ENCODE measurements around the gene FHIT.

Gene FHIT

GRCh38 chr3:60431599-60431958 lies 819.7 kb downstream of the FHIT start:
- TF ChIP-seq FOXP2 (optimal IDR thresholded peaks at IDR 0.05; ENCODE audit: borderline replicate concordance, extremely low read depth, extremely low read length, insufficient read depth) (no peak), TAF1 (IDR thresholded peaks at IDR 0.05; ENCODE audit: borderline replicate concordance, insufficient read depth, low read length) (no peak), REST (IDR thresholded peaks at IDR 0.05; ENCODE audit: insufficient read depth in 1 of 2, low read depth in 2 of 2, low read length in 2 of 2) (no peak)

GRCh38 chr3:60430205-60430604 lies 821.0 kb downstream of the FHIT start:
- no peak for TF ChIP-seq REST (IDR thresholded peaks at IDR 0.05; ENCODE audit: insufficient read depth in 1 of 2, low read depth in 2 of 2, low read length in 2 of 2)
- no peak for TF ChIP-seq FOXP2 (optimal IDR thresholded peaks at IDR 0.05; ENCODE audit: borderline replicate concordance, extremely low read depth, extremely low read length, insufficient read depth)
- TF ChIP-seq TAF1 (IDR thresholded peaks at IDR 0.05; ENCODE audit: borderline replicate concordance, insufficient read depth, low read length) = no peak
- no peak for TF ChIP-seq POLR2AphosphoS5 (IDR thresholded peaks at IDR 0.05; ENCODE audit: low read depth, low read length)
- TF ChIP-seq SIN3A (IDR thresholded peaks at IDR 0.05; ENCODE audit: borderline replicate concordance, insufficient read depth, low read length) = no peak

GRCh38 chr3:60427109-60427508 lies 824.1 kb downstream of the FHIT start:
- TF ChIP-seq SIN3A (IDR thresholded peaks at IDR 0.05; ENCODE audit: borderline replicate concordance, insufficient read depth, low read length) (no peak), POLR2AphosphoS5 (IDR thresholded peaks at IDR 0.05; ENCODE audit: low read depth, low read length) (no peak), FOXP2 (optimal IDR thresholded peaks at IDR 0.05; ENCODE audit: borderline replicate concordance, extremely low read depth, extremely low read length, insufficient read depth) (no peak), REST (IDR thresholded peaks at IDR 0.05; ENCODE audit: insufficient read depth in 1 of 2, low read depth in 2 of 2, low read length in 2 of 2) (no peak), TAF1 (IDR thresholded peaks at IDR 0.05; ENCODE audit: borderline replicate concordance, insufficient read depth, low read length) (no peak)

- TF ChIP-seq TAF1 (IDR thresholded peaks at IDR 0.05; ENCODE audit: borderline replicate concordance, insufficient read depth, low read length) = no peak
- TF ChIP-seq REST (IDR thresholded peaks at IDR 0.05; ENCODE audit: insufficient read depth in 1 of 2, low read depth in 2 of 2, low read length in 2 of 2) = no peak
These were observed 826.3 kb downstream of the FHIT start for GRCh38 chr3:60424942-60425341.

- TF ChIP-seq POLR2AphosphoS5 (IDR thresholded peaks at IDR 0.05; ENCODE audit: low read depth, low read length) = no peak
- TF ChIP-seq FOXP2 (optimal IDR thresholded peaks at IDR 0.05; ENCODE audit: borderline replicate concordance, extremely low read depth, extremely low read length, insufficient read depth) = no peak
- TF ChIP-seq REST (IDR thresholded peaks at IDR 0.05; ENCODE audit: insufficient read depth in 1 of 2, low read depth in 2 of 2, low read length in 2 of 2) = no peak
These were observed 827.2 kb downstream of the FHIT start for GRCh38 chr3:60424034-60424433.
